Endothelial cell of umbilical vein (primary cell): ENCODE results near the gene ATG101.

ENCODE experiments used
- CTCF ChIP-seq, 2 donors: IDR thresholded peaks; 1 replicate in 1 of 2; 2 replicates in 1 of 2; pipeline ENCODE4 v1.5.1; 2011; ENCODE audit warnings: low read length in 2 of 2, mild to moderate bottlenecking in 2 of 2, moderate library complexity in 2 of 2, control low read depth in 1 of 2, inconsistent platforms in 1 of 2, low read depth in 1 of 2; ENCODE audit not compliant: insufficient read depth in 1 of 2; ENCODE audit errors: extremely low read depth in 1 of 2
- POLR2A ChIP-seq: IDR thresholded peaks from 2 replicates; pipeline ENCODE4 v1.6.1; 2012; ENCODE audit warnings: low read depth, mild to moderate bottlenecking, control low read depth, low read length

- TF ChIP-seq CTCF (IDR thresholded peaks at IDR 0.05; ENCODE audit: extremely low read depth in 1 of 2, insufficient read depth in 1 of 2, low read depth in 1 of 2, low read length in 2 of 2) (no peak), POLR2A (no peak)
Measured at GRCh38 chr12:52122904-52123303, 53.1 kb downstream of the ATG101 start.
